GM19240 (cell line): ENCODE results near the gene DNAH14.
"Not testable (repeated sequence)": the region's sequence is repeated elsewhere in the genome, so short reads cannot be mapped to it uniquely, and the experiment has no call there.

Source experiments
- DNase-seq: peaks from one replicate; pipeline ENCODE4 v3.0.0; 2011; ENCODE audit warnings: low spot score; ENCODE audit not compliant: insufficient read length

The DNAH14 gene

GRCh38 chr1:224929335-224930237, at the start of gene DNAH14:
TSS of gene DNAH14 (plus strand) at chr1:224929675. CDS start at chr1:224952703, 23,028 bp downstream.
- DNase-seq, result no peak

DNA sequence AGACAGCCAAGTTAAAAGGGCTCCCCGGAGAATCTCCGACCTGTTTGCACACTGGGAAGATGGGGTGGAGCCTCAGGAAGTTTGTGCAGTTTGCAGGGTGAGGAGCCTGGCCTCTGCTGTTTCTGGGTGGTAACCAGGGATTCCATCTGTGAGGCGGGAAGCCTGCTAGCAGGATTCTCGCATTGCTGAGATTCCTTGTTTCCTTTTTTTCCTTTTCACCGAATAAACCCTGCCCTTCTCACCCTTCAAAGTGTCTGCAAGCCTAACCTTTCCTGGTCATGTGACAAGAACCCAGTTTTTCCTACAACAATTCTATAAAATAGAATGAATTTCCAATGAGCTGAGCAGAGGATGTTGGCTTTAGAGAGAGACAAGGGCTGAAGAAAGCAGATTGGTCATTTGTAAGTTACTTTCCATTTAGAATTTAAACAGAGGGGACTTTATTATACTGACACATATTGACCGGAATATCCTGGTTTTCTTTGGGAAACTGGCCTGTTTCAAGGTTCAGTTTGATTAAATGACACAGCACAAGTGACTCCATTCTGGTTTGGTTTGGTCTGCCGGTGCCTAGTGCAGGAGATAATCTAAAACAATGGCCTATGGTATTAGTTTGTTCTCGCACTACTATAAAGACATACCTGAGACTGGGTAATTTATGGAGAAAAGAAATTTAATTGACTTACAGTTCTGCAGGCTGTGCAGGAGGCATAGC, 48.7 kb upstream of the DNAH14 start:
- DNase-seq, result no peak

- not testable (repeated sequence) for DNase-seq
These were observed 48.2 kb upstream of the DNAH14 start for GRCh38 chr1:224881308-224881692.

GRCh38 chr1:224881762-224882211, 47.7 kb upstream of the DNAH14 start:
- DNase-seq, result no peak

DNA sequence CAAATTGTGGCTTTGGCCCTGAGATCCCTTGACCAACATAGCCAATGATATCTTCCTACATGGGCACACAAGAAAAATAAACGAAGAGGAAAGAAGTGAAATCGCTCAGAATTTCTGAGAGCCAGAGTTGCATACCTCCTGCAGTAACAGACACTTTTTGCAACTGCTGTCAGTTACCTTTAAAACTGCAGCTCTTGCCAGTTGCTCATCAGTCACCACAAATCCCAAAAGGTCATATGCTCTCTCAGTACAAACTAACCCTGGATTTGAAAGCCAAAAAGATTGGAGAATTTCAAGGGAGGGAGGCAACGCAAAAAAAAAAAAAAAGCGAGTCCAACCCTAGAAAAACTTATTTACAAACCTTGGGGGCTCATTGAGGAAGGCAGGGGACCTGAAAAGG, 47.2 kb upstream of the DNAH14 start:
- DNase-seq, result no peak

DNA sequence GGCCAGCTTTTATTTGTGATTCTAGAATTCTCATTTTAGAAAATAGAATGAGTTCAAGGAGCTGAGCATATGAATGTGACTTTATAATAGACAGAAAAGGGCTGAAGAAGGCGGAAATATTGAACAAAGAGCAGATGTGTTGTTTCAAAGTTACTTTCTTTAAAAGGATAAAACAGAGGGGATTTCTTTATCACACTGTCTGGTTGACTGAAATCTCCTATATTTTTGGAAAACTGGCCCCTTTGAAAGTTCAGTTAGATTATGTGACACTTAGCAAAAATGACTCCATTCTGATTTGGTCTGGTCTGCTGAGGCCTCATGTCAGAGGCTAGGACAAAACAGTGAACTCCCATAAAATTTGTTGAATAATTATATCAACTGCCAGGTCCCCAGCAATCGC, 46.4 kb upstream of the DNAH14 start:
- DNase-seq, result no peak

GRCh38 chr1:224884361-224884801, 45.1 kb upstream of the DNAH14 start:
- no peak for DNase-seq

DNA sequence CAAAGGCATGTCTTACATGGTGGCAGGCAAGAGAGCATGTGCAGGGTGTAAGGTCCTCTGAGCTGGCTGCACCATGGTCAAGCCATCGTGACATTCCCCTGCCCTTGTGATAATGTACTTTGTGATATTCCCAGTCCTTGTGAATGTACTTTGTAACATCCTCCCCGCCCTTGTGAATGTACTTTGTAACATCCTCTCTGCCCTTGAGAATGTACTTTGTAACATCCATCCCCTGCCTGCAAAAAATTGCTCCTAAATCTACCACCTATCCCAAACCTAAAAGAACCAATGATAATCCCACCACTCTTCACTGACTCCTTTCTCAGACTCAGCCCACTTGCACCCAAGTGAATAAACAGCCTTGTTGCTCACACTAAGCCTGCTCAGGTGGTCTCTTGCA, 44.1 kb upstream of the DNAH14 start:
- DNase-seq, result not testable (repeated sequence)

GRCh38 chr1:224894915-224895314, 34.6 kb upstream of the DNAH14 start:
- DNase-seq, result no peak

DNA sequence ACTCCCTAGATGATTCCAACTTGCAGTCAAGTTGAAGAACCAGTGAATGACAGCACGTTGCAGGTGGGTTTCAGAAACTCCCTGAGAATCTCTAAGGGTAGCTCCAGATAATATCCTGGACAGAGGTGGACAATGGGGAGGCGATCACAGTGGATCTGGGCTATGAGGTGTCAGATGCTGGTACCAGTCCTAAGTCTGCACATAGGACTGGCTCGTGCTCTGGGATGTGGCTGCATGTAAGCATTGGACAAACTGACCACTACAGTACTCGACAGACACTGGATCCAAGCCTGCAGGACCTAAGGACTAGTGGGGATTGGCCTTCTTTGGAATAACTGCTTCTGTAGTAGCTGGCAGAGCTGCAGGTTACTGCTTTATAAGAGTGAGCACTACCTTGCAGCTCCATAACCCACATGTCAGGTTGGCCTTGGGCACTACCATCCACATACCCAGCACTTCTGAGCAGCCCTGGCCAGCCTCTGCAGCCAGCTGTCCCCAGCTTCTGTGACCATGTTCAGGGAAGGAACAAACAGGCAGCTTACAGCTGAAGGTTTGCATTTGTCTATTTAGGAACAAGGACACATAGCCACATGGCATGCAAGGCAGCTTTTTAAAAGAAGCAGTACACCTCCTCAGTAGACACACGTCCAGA, 33.2 kb upstream of the DNAH14 start:
- no peak for DNase-seq

DNA sequence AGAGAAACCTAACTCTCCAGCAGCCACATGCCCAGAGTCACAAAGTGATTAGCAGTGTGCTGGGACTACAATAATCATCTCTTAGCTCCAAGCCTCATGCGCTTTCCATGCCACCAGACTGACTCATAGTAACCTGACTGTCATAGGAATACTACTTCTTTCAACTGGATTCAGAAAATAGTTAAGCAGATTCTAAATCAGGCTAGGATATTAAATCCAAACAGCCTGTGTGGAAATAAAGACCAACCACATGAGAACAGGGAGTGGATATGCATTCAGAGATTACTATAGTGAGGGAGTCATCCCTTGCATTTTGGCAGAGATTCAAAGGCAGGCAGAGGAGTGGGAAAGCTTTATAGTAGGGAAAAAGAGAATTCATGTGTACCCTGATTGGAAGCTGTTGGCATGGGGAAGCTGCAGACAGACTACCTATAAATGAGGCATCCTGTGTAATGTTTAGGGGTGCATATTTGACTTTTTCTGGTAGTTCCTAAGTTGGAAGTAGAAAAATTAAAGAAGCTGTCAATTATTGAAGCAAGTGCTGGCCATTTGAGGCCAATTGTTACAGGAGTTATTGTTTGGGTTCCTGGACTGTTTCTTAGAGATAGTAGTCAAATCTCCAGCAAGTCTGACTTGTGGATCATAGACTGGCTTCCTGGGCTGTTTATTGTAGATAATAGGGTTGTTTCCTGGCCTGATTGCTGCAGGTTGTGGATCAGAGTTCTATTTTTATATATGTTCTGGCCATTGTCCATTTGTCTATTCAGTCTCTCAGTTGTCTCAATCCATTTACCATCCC, 31.7 kb upstream of the DNAH14 start:
- no peak for DNase-seq

GRCh38 chr1:224898937-224899336, 30.5 kb upstream of the DNAH14 start:
- DNase-seq, result no peak

- DNase-seq, result no peak
These were observed 29.3 kb upstream of the DNAH14 start for GRCh38 chr1:224900062-224900630.

DNA sequence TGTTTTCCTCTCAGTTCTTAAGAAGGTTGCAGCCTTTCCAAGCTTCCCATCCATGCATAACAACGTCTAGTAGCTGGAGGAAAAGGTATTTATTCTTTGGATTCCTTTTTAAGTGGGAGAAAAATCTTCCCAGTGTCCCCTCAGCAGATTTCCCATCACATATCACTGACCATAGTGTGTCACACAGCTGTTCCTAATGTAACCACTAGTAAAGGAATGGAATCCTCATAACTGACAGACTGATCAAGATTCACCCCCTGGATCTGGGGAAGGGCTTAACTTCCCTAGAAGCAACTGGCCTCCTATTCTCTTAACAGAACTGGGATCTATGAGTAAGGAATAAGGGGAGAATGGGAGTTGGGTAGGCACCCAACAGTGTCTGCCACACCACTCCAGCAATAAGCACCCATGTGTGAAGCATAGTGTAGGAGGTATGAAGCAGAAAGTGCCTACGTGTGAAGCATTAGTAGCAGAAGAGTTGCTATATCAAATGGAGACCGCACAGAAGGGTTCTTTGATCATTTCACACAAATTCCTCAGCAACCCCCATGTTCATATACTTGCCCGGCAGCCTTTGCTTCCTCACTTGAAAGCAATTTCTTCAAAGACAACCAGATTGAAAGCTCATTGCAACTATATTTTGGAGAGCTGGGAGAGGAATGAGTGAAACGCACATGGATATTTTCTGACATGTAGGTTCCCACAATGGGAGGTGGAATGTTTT, 28.2 kb upstream of the DNAH14 start:
- no peak for DNase-seq

DNA sequence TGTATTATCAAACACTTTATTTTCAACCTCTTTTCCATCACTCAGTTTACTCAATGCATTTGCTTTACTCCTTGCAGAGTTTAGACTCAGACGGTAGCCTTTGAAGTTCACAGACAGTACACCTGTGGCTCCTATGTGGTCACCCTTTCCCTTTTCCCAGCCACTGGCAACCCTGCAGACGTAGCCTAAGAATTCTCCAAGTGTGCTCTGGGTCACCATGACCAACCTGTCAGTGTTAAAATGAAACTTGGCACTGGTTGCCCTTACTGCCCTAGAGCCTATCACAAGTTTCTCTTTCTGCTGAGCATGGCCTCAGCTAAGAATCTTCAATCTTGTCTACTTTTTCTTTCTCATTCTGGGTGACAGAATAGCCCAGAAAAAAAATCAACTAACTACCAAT, 25.5 kb upstream of the DNAH14 start:
- DNase-seq, result no peak

- no peak for DNase-seq
These were observed 23.1 kb upstream of the DNAH14 start for GRCh38 chr1:224906340-224906739.

- DNase-seq, result no peak
These were observed 18.3 kb upstream of the DNAH14 start for GRCh38 chr1:224911217-224911616.

- DNase-seq, result no peak
These were observed 15.1 kb upstream of the DNAH14 start for GRCh38 chr1:224914292-224914900.

- DNase-seq, result no peak
These were observed 10.0 kb upstream of the DNAH14 start for GRCh38 chr1:224919508-224919907.

GRCh38 chr1:224920930-224921329, 8.5 kb upstream of the DNAH14 start:
- no peak for DNase-seq
